Sigmoid colon (tissue), 7 donors: ENCODE results near the gene EGLN1. TPM values are rescaled to one million over a fixed set of nuclear protein-coding genes. Genes with fewer than 3 reads are reported as not detected.

Source experiments
- DNase-seq: peaks from one replicate; pipeline ENCODE4 v3.0.0-alpha.2; 2019
- H3K27ac ChIP-seq, 4 donors: fragments of 200-600 bp; sonication (generic); one replicate each; pipeline ENCODE4 v1.5.1; 2016 to 2019; ENCODE audit warnings: mild to moderate bottlenecking in 1 of 4
- H3K27me3 ChIP-seq, 3 donors: fragments of 200-600 bp; sonication (generic); one replicate each; pipeline ENCODE4 v1.5.1; 2019; ENCODE audit warnings: mild to moderate bottlenecking in 1 of 3
- H3K36me3 ChIP-seq, 4 donors: fragments of 200-600 bp; sonication (generic); one replicate each; pipeline ENCODE4 v1.5.1; 2016 to 2019
- H3K4me1 ChIP-seq, 4 donors: fragments of 200-600 bp; sonication (generic); one replicate each; pipeline ENCODE4 v1.5.1; 2017 to 2019
- H3K4me3 ChIP-seq, 4 donors: fragments of 200-600 bp; sonication (generic); one replicate each; pipeline ENCODE4 v1.5.1; 2017 to 2019; ENCODE audit warnings: mild to moderate bottlenecking in 2 of 4, moderate library complexity in 1 of 4
- H3K9me3 ChIP-seq, 4 donors: fragments of 200-600 bp in 3 of 4; sonication (generic) in 3 of 4; one replicate each; pipeline versions ENCODE4 v1.5.1 to v1.6.1; 2013 to 2019
- EP300 ChIP-seq, 4 donors: sonication (generic); formaldehyde crosslinking; IDR thresholded peaks; one replicate each; pipeline ENCODE4 v1.6.1; 2017; ENCODE audit warnings: antibody characterized with exemption in 4 of 4
- POLR2A ChIP-seq, 2 donors: fragments of 450-650 bp; IDR thresholded peaks; one replicate each; pipeline ENCODE4 v1.6.1; 2016; ENCODE audit warnings: antibody characterized with exemption in 2 of 2, mild to moderate bottlenecking in 2 of 2, moderate library complexity in 2 of 2
- POLR2AphosphoS5 ChIP-seq, 4 donors: sonication (generic); formaldehyde crosslinking; IDR thresholded peaks; one replicate each; pipeline ENCODE4 v1.6.1; 2017; ENCODE audit warnings: antibody characterized with exemption in 4 of 4
- WGBS, 2 donors: extraction: QIAGEN DNeasy Blood & Tissue Kit; methylation state at CpG; one replicate each; pipeline ENCODE4 v1.1.7; 2013; 5-methylcytosine and 5-hydroxymethylcytosine counted together
- intact Hi-C: fragments of 100-400 bp; cut with DNase I; formaldehyde crosslinking; loops from one replicate; pipeline ENCODE4 v1.15.1; 2023
- polyA plus RNA-seq, 3 donors: library from polyadenylated mRNA; stranded (reverse); fragments of 200-250 nt; gene quantifications; one replicate each; pipeline ENCODE4 v1.2.3, GENCODE V29; 2013
- total RNA-seq, 4 donors: library from RNA; depleted of rRNA; stranded (reverse); fragments of >200 nt; gene quantifications; one replicate each; pipeline ENCODE4 v1.1.0, GENCODE V29; 2016
- TF ChIP-seq, protein P1 (sequence below), 4 experiments: fragments of 450-650 bp in 3 of 4; fragments of 200-600 bp in 1 of 4; IDR thresholded peaks; one replicate each; pipeline ENCODE4 v1.5.1; 2016 to 2019; ENCODE audit warnings: antibody characterized with exemption in 4 of 4, mild to moderate bottlenecking in 3 of 4, moderate library complexity in 2 of 4
- donor health status: healthy with polysubstance abuse.
- donor health status: Bipolar disorder and iron deficiency.
- donor health status: healthy.

The EGLN1 gene
- total and polyA plus RNA-seq, 7 donors = 16.2 to 51.7 (median 37.8) TPM

DNA sequence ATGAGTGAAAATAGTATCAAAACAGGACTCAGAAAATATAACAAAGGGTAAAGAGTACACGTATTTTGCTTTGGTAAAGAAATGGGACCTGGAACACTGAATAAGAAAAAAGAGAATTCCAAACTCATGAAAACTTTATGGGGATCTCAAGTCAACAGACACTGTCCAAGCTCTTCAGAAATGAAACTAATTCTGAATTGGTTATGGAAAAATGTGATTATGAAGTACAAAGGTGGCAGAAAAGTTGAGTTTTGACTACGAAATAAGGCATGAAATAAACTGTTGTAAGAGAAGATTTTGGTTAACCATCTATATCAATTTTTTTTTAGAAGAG, 8.4 kb downstream of the EGLN1 start:
- intact Hi-C loops = no loop called here
- WGBS, 2 donors = 83 to 85% methylated on average over 2 of the region's 2 CpGs
- H3K4me3 ChIP-seq = no peak overlapping the region

GRCh38 chr1:231411036-231411531, 11.0 kb downstream of the EGLN1 start:
- Histone ChIP-seq H3K4me3 (no peak overlapping the region), H3K9me3 (no peaks in the 10 kb centered on the region), H3K27me3 (no peaks in the 10 kb centered on the region), H3K36me3 (no peaks in the 10 kb centered on the region), H3K4me1 (peaks cover 0 to 88% (median 75%) of the 10 kb centered on the region in 4 donors), H3K27ac (peak overlapping the region in 2 of 4 donors; percentile 75 to 81)
- DNase-seq = no peak
- no peak for TF ChIP-seq EP300 (IDR thresholded peaks at IDR 0.05)
- TF ChIP-seq POLR2AphosphoS5 (IDR thresholded peaks at IDR 0.05) = no peak
- no peak for TF ChIP-seq POLR2A (IDR thresholded peaks at IDR 0.05)
- TF ChIP-seq, protein P1, sequence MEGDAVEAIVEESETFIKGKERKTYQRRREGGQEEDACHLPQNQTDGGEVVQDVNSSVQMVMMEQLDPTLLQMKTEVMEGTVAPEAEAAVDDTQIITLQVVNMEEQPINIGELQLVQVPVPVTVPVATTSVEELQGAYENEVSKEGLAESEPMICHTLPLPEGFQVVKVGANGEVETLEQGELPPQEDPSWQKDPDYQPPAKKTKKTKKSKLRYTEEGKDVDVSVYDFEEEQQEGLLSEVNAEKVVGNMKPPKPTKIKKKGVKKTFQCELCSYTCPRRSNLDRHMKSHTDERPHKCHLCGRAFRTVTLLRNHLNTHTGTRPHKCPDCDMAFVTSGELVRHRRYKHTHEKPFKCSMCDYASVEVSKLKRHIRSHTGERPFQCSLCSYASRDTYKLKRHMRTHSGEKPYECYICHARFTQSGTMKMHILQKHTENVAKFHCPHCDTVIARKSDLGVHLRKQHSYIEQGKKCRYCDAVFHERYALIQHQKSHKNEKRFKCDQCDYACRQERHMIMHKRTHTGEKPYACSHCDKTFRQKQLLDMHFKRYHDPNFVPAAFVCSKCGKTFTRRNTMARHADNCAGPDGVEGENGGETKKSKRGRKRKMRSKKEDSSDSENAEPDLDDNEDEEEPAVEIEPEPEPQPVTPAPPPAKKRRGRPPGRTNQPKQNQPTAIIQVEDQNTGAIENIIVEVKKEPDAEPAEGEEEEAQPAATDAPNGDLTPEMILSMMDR (IDR thresholded peaks at IDR 0.05) = no peak
- intact Hi-C loops = no loop called here
- 82 to 86% methylated on average over 2 of the region's 2 CpGs for WGBS, 2 donors

More for the DNA sequence above, 8.4 kb downstream of the EGLN1 start:
- H3K9me3 ChIP-seq = no peaks in the 10 kb centered on the region
- DNase-seq = no peak
- no peaks in the 10 kb centered on the region for H3K27me3 ChIP-seq
- no peak for TF ChIP-seq POLR2A (IDR thresholded peaks at IDR 0.05)
- TF ChIP-seq, protein P1 (IDR thresholded peaks at IDR 0.05) = no peak
- no peak for TF ChIP-seq EP300 (IDR thresholded peaks at IDR 0.05)
- no peak for TF ChIP-seq POLR2AphosphoS5 (IDR thresholded peaks at IDR 0.05)
- H3K4me1 ChIP-seq = peaks cover 0 to 90% (median 77%) of the 10 kb centered on the region in 4 donors
- H3K27ac ChIP-seq = peak overlapping the region in 3 of 4 donors; percentile 44 to 64 (median 60)
- no peaks in the 10 kb centered on the region for H3K36me3 ChIP-seq

GRCh38 chr1:231410036-231410612, 12.0 kb downstream of the EGLN1 start:
- no peak overlapping the region for H3K4me3 ChIP-seq
- TF ChIP-seq POLR2AphosphoS5 (IDR thresholded peaks at IDR 0.05) = peak in 2 of 4 donors; percentile 5 to 21
- peak in 1 of 4 donors; percentile 30 for TF ChIP-seq EP300 (IDR thresholded peaks at IDR 0.05)
- TF ChIP-seq POLR2A (IDR thresholded peaks at IDR 0.05) = no peak
- TF ChIP-seq, protein P1 (IDR thresholded peaks at IDR 0.05) = no peak
- peaks cover 0 to 86% (median 76%) of the 10 kb centered on the region in 4 donors for H3K4me1 ChIP-seq
- H3K9me3 ChIP-seq = no peaks in the 10 kb centered on the region
- H3K27ac ChIP-seq = peak overlapping the region in 3 of 4 donors; percentile 15 to 81 (median 75)
- WGBS, 2 donors = 78 to 85% methylated on average over 2 of the region's 2 CpGs
- intact Hi-C loops = no loop called here
- H3K27me3 ChIP-seq = no peaks in the 10 kb centered on the region
- no peak for DNase-seq
- no peaks in the 10 kb centered on the region for H3K36me3 ChIP-seq

GRCh38 chr1:231408528-231409094, 13.5 kb downstream of the EGLN1 start:
- Histone ChIP-seq H3K9me3 (no peaks in the 10 kb centered on the region), H3K36me3 (no peaks in the 10 kb centered on the region), H3K27ac (peak overlapping the region; percentile 28 to 81 (median 58)), H3K27me3 (no peaks in the 10 kb centered on the region), H3K4me1 (peaks cover 0 to 83% (median 66%) of the 10 kb centered on the region in 4 donors), H3K4me3 (no peak overlapping the region)
- intact Hi-C loops = no loop called here
- DNase-seq = no peak
- WGBS, 2 donors = 65 to 78% methylated on average over 6 of the region's 6 CpGs
- TF ChIP-seq POLR2A (IDR thresholded peaks at IDR 0.05) = no peak
- TF ChIP-seq POLR2AphosphoS5 (IDR thresholded peaks at IDR 0.05) = no peak
- TF ChIP-seq, protein P1 (IDR thresholded peaks at IDR 0.05) = no peak
- no peak for TF ChIP-seq EP300 (IDR thresholded peaks at IDR 0.05)
